ENCODE results near the gene ERI3. TPM values are rescaled to one million over a fixed set of nuclear protein-coding genes. Genes with fewer than 3 reads are reported as not detected.

Gene ERI3
- total RNA-seq, 1 donor from 2014 or later, result 58.3 TPM

DNA sequence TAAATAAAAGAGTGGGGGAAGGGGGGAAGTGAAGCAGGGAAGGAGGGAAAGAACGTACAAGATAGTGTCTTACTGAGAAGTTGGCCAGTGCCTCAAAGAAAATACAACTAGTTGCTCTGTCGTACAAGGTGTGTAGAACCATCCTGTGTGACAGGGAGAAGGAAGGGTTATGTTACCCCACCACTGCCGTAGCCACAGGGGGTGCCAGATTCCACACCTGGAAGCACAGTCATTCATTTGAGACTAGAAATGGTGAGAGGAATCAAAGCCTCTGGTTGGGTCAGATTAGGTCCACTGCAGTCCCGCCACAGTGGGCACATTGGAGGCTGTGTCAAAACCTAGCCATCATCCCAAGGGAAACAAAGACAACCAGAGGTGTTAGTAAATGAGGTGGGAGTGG lies 2.7 kb upstream of the ERI3 start:
- Mint-ChIP-seq H3K36me3 (ENCODE audit: low read depth, unreplicated experiment) (no peaks in the 10 kb centered on the region), H3K27ac (ENCODE audit: unreplicated experiment) (no peak overlapping the region)
- H2AFZ ChIP-seq (ENCODE audit: low read depth, low read length), result no peak overlapping the region

DNA sequence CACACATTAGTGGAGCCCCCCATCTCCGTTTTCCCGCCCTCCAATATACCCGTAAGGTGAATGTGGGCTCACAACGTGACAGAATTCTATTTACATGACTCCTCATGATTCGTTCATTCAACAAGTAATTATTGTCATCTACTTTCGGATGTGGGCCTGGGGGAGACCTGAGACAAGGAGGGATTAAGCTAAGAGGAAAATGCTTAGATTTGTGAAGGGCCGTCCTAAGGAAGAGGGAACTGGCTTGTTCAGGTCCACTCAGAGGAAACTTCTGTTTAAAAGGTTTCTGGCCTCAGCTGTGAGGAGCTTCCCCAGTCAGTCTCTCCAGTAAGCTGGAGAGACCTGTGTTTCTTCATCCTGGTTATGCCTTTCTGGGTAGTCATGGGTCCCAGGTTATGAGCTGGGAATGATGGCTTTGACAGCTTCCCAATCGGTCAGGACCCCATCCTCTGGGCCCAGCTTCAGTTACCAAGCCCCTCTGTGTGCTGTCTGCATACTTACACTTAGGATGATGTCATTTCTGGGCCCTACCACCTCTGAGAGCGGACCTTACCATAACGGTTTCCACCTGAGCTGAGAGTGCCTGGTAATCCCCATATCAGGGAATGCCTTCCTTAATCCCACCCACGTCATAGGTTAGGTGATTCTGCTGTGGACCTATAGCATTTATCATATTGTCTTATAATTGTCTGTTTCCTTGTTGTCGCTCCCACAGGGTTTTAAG lies 687 bp upstream of the ERI3 start:
- peak overlapping the region; percentile 87 for H3K9ac ChIP-seq (ENCODE audit: low read length)
- H3K36me3 ChIP-seq (ENCODE audit: insufficient read depth, low read length), result no peaks in the 10 kb centered on the region
- H3K9me3 Mint-ChIP-seq (ENCODE audit: unreplicated experiment), result no peaks in the 10 kb centered on the region
- H3K27ac ChIP-seq (ENCODE audit: low read depth, low read length), result peak overlapping the region; percentile 80
- H3K27me3 Mint-ChIP-seq (ENCODE audit: low read depth, unreplicated experiment), result no peaks in the 10 kb centered on the region
- H2AFZ ChIP-seq (ENCODE audit: low read depth, low read length), result peak overlapping the region; percentile 76
- H3K4me1 ChIP-seq (ENCODE audit: insufficient read depth, low read length), result peaks cover 10% of the 10 kb centered on the region
- peaks cover 7% of the 10 kb centered on the region for H4K20me1 ChIP-seq (ENCODE audit: insufficient read depth, low read length)
- DNase-seq (ENCODE audit: low read depth) (peak; percentile 5), FAIRE-seq (no peak)
- H3K79me2 ChIP-seq (ENCODE audit: insufficient read depth, low read length), result peaks cover 32% of the 10 kb centered on the region
- peak overlapping the region; percentile 90 for H3K4me3 Mint-ChIP-seq (ENCODE audit: unreplicated experiment)
- peak overlapping the region; percentile 40 for H3K4me3 ChIP-seq (ENCODE audit: insufficient read depth, low read depth, low read length)
- H3K27ac Mint-ChIP-seq (ENCODE audit: unreplicated experiment), result peak overlapping the region; percentile 79
- TF ChIP-seq EZH2 (IDR thresholded peaks at IDR 0.05; ENCODE audit: insufficient read depth, low read length), result no peak
- TF ChIP-seq, protein P1, sequence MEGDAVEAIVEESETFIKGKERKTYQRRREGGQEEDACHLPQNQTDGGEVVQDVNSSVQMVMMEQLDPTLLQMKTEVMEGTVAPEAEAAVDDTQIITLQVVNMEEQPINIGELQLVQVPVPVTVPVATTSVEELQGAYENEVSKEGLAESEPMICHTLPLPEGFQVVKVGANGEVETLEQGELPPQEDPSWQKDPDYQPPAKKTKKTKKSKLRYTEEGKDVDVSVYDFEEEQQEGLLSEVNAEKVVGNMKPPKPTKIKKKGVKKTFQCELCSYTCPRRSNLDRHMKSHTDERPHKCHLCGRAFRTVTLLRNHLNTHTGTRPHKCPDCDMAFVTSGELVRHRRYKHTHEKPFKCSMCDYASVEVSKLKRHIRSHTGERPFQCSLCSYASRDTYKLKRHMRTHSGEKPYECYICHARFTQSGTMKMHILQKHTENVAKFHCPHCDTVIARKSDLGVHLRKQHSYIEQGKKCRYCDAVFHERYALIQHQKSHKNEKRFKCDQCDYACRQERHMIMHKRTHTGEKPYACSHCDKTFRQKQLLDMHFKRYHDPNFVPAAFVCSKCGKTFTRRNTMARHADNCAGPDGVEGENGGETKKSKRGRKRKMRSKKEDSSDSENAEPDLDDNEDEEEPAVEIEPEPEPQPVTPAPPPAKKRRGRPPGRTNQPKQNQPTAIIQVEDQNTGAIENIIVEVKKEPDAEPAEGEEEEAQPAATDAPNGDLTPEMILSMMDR (IDR thresholded peaks at IDR 0.05; ENCODE audit: insufficient read depth, low read depth, low read length), result no peak
- no peaks in the 10 kb centered on the region for H3K27me3 ChIP-seq (ENCODE audit: insufficient read depth, low read length)
- H3K4me2 ChIP-seq (ENCODE audit: low read length), result peak overlapping the region; percentile 98
- peaks cover 16% of the 10 kb centered on the region for H3K4me1 Mint-ChIP-seq (ENCODE audit: low read depth, unreplicated experiment)
- no peaks in the 10 kb centered on the region for H3K9me3 ChIP-seq (ENCODE audit: insufficient read depth, low read depth, low read length)
- no peaks in the 10 kb centered on the region for H3K36me3 Mint-ChIP-seq (ENCODE audit: low read depth, unreplicated experiment)

More for the DNA sequence above, 2.7 kb upstream of the ERI3 start:
- FAIRE-seq (no peak), DNase-seq (ENCODE audit: low read depth) (no peak)
- no peak overlapping the region for H3K4me3 Mint-ChIP-seq (ENCODE audit: unreplicated experiment)
- Histone ChIP-seq H3K27ac (ENCODE audit: low read depth, low read length) (no peak overlapping the region), H3K9ac (ENCODE audit: low read length) (no peak overlapping the region), H3K36me3 (ENCODE audit: insufficient read depth, low read length) (no peaks in the 10 kb centered on the region), H4K20me1 (ENCODE audit: insufficient read depth, low read length) (peaks cover 6% of the 10 kb centered on the region), H3K4me1 (ENCODE audit: insufficient read depth, low read length) (peaks cover 10% of the 10 kb centered on the region), H3K4me2 (ENCODE audit: low read length) (no peak overlapping the region), H3K79me2 (ENCODE audit: insufficient read depth, low read length) (peaks cover 22% of the 10 kb centered on the region), H3K4me3 (ENCODE audit: insufficient read depth, low read depth, low read length) (no peak overlapping the region), H3K27me3 (ENCODE audit: insufficient read depth, low read length) (no peaks in the 10 kb centered on the region), H3K9me3 (ENCODE audit: insufficient read depth, low read depth, low read length) (no peaks in the 10 kb centered on the region)
- H3K27me3 Mint-ChIP-seq (ENCODE audit: low read depth, unreplicated experiment), result no peaks in the 10 kb centered on the region
- peaks cover 16% of the 10 kb centered on the region for H3K4me1 Mint-ChIP-seq (ENCODE audit: low read depth, unreplicated experiment)
- TF ChIP-seq EZH2 (IDR thresholded peaks at IDR 0.05; ENCODE audit: insufficient read depth, low read length), result no peak
- TF ChIP-seq, protein P1 (IDR thresholded peaks at IDR 0.05; ENCODE audit: insufficient read depth, low read depth, low read length), result no peak
- H3K9me3 Mint-ChIP-seq (ENCODE audit: unreplicated experiment), result no peaks in the 10 kb centered on the region

DNA sequence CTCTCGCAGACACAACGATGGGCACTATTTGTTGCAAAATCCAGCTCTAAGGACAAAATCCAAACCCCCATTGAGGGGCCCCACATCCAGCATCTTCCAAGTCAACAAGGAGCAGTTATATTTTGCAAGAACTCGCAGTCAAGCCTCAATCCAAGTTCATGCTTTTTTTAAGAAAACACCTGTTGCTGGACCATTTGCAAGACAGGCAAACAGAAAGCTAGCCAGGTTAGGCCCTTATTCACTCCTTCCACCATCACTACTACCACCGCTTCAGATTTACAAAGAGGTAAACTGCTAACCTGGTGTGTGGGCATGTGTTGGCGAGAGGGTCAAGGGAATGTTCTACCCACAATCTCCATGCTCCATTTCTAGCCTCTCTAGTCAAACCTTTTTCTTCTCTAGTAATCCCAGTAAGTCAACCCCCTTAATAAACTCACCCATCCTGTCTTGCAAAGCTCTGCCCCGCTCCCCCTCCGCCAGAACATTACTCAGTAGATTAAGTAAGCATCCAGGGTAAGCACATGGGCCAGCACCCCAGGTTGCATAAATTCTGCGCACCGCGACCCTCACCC lies 703 bp downstream of the ERI3 start:
- Histone ChIP-seq H3K27ac (ENCODE audit: low read depth, low read length) (peak overlapping the region; percentile 80), H2AFZ (ENCODE audit: low read depth, low read length) (peak overlapping the region; percentile 76), H3K79me2 (ENCODE audit: insufficient read depth, low read length) (peaks cover 36% of the 10 kb centered on the region), H3K4me1 (ENCODE audit: insufficient read depth, low read length) (peaks cover 10% of the 10 kb centered on the region), H3K9me3 (ENCODE audit: insufficient read depth, low read depth, low read length) (no peaks in the 10 kb centered on the region), H3K9ac (ENCODE audit: low read length) (peak overlapping the region; percentile 87), H3K27me3 (ENCODE audit: insufficient read depth, low read length) (no peaks in the 10 kb centered on the region), H4K20me1 (ENCODE audit: insufficient read depth, low read length) (peaks cover 11% of the 10 kb centered on the region), H3K36me3 (ENCODE audit: insufficient read depth, low read length) (no peaks in the 10 kb centered on the region), H3K4me3 (ENCODE audit: insufficient read depth, low read depth, low read length) (peak overlapping the region; percentile 82), H3K4me2 (ENCODE audit: low read length) (peak overlapping the region; percentile 98)
- Mint-ChIP-seq H3K27me3 (ENCODE audit: low read depth, unreplicated experiment) (no peaks in the 10 kb centered on the region), H3K4me1 (ENCODE audit: low read depth, unreplicated experiment) (peaks cover 16% of the 10 kb centered on the region), H3K27ac (ENCODE audit: unreplicated experiment) (peak overlapping the region; percentile 82), H3K36me3 (ENCODE audit: low read depth, unreplicated experiment) (no peaks in the 10 kb centered on the region), H3K9me3 (ENCODE audit: unreplicated experiment) (no peaks in the 10 kb centered on the region), H3K4me3 (ENCODE audit: unreplicated experiment) (peak overlapping the region; percentile 94)
- DNase-seq (ENCODE audit: low read depth) (peak; percentile 10), FAIRE-seq (no peak)
- no peak for TF ChIP-seq EZH2 (IDR thresholded peaks at IDR 0.05; ENCODE audit: insufficient read depth, low read length)
- TF ChIP-seq, protein P1 (IDR thresholded peaks at IDR 0.05; ENCODE audit: insufficient read depth, low read depth, low read length), result no peak
